ENCODE data around the gene GCNA. TPM values are rescaled to one million over a fixed set of nuclear protein-coding genes. Genes with fewer than 3 reads are reported as not detected.

GCNA gene
- total RNA-seq, 4 donors from 2014 or later = 0.89 to 2.6 (median 1.6) TPM

DNA sequence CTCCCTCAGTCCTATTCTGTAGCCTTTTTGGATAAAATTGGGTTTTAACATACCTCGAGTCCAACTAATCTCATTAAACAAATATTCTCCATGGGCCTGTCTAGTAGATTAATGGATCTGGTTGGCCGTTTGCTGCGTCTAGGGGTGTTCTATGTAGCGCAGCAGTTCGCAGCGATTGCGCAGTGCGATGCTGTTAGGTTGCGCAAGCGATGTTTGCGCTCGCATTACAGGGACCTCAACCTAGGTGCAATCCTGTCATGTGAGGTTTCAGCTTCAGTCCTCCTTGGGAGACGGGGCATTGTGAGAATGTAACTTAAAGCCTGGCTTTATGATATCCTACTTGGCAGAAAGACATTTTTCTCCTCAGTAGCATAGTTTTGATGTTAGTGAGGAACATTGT, 31.4 kb upstream of the GCNA start:
- H3K27ac ChIP-seq = no peak overlapping the region
- H3K4me3 ChIP-seq = no peak overlapping the region
- H3K36me3 ChIP-seq = peaks cover 0 to 42% of the 10 kb centered on the region in 2 donors
- H3K27me3 ChIP-seq = no peaks in the 10 kb centered on the region
- TF ChIP-seq, protein P1, sequence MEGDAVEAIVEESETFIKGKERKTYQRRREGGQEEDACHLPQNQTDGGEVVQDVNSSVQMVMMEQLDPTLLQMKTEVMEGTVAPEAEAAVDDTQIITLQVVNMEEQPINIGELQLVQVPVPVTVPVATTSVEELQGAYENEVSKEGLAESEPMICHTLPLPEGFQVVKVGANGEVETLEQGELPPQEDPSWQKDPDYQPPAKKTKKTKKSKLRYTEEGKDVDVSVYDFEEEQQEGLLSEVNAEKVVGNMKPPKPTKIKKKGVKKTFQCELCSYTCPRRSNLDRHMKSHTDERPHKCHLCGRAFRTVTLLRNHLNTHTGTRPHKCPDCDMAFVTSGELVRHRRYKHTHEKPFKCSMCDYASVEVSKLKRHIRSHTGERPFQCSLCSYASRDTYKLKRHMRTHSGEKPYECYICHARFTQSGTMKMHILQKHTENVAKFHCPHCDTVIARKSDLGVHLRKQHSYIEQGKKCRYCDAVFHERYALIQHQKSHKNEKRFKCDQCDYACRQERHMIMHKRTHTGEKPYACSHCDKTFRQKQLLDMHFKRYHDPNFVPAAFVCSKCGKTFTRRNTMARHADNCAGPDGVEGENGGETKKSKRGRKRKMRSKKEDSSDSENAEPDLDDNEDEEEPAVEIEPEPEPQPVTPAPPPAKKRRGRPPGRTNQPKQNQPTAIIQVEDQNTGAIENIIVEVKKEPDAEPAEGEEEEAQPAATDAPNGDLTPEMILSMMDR (IDR thresholded peaks at IDR 0.05) = no peak
- TF ChIP-seq EP300 (IDR thresholded peaks at IDR 0.05) (no peak), POLR2A (IDR thresholded peaks at IDR 0.05) (no peak), POLR2AphosphoS5 (IDR thresholded peaks at IDR 0.05) (no peak)
- 50 to 67% methylated on average over 1 to 6 of the region's 13 CpGs for WGBS, 2 donors (ENCODE audit: low coverage in 1 of 2)
- H3K4me1 ChIP-seq = peaks cover 0 to 41% (median 8%) of the 10 kb centered on the region in 3 donors
- ATAC-seq = no peak
- no peaks in the 10 kb centered on the region for H3K9me3 ChIP-seq

- Histone ChIP-seq H3K27ac (no peak overlapping the region), H3K4me1 (peaks cover 0 to 36% (median 7%) of the 10 kb centered on the region in 3 donors), H3K9me3 (no peaks in the 10 kb centered on the region), H3K36me3 (peaks cover 0 to 42% of the 10 kb centered on the region in 2 donors), H3K27me3 (no peaks in the 10 kb centered on the region), H3K4me3 (no peak overlapping the region)
- WGBS, 2 donors (ENCODE audit: low coverage in 1 of 2) = 50 to 100% methylated on average over 1 to 5 of the region's 7 CpGs
- TF ChIP-seq EP300 (IDR thresholded peaks at IDR 0.05) (no peak), POLR2A (IDR thresholded peaks at IDR 0.05) (no peak), POLR2AphosphoS5 (IDR thresholded peaks at IDR 0.05) (no peak)
- TF ChIP-seq, protein P1 (IDR thresholded peaks at IDR 0.05) = no peak
- ATAC-seq = no peak
Observed at GRCh38 chrX:71547339-71547738, 30.9 kb upstream of the GCNA start.

- TF ChIP-seq POLR2A (IDR thresholded peaks at IDR 0.05) (no peak), EP300 (IDR thresholded peaks at IDR 0.05) (no peak), POLR2AphosphoS5 (IDR thresholded peaks at IDR 0.05) (no peak)
- TF ChIP-seq, protein P1 (IDR thresholded peaks at IDR 0.05) = no peak
- peaks cover 0 to 10% (median 0%) of the 10 kb centered on the region in 3 donors for H3K4me1 ChIP-seq
- H3K27ac ChIP-seq = no peak overlapping the region
- ATAC-seq = no peak
- H3K9me3 ChIP-seq = no peaks in the 10 kb centered on the region
- peaks cover 0 to 61% of the 10 kb centered on the region in 2 donors for H3K36me3 ChIP-seq
- H3K27me3 ChIP-seq = no peaks in the 10 kb centered on the region
- 62 to 86% methylated on average over 1 of the region's 1 CpG for WGBS, 2 donors (ENCODE audit: low coverage in 1 of 2)
- H3K4me3 ChIP-seq = no peak overlapping the region
Observed at GRCh38 chrX:71549986-71550385, 28.3 kb upstream of the GCNA start.

GRCh38 chrX:71550578-71550977, 27.7 kb upstream of the GCNA start:
- no peaks in the 10 kb centered on the region for H3K27me3 ChIP-seq
- H3K36me3 ChIP-seq = peaks cover 0 to 63% of the 10 kb centered on the region in 2 donors
- 82% methylated on average over 3 of the region's 3 CpGs; no CpG with 5 or more reads in 1 of the 2 donors for WGBS, 2 donors (ENCODE audit: low coverage in 1 of 2)
- no peaks in the 10 kb centered on the region for H3K9me3 ChIP-seq
- H3K4me3 ChIP-seq = no peak overlapping the region
- no peak for TF ChIP-seq POLR2A (IDR thresholded peaks at IDR 0.05)
- TF ChIP-seq, protein P1 (IDR thresholded peaks at IDR 0.05) = no peak
- H3K27ac ChIP-seq = no peak overlapping the region
- ATAC-seq = no peak
- peaks cover 0 to 4% (median 0%) of the 10 kb centered on the region in 3 donors for H3K4me1 ChIP-seq

GRCh38 chrX:71556036-71556435, 22.2 kb upstream of the GCNA start:
- no peak overlapping the region for H3K4me3 ChIP-seq
- ATAC-seq = no peak
- no peaks in the 10 kb centered on the region for H3K4me1 ChIP-seq
- H3K36me3 ChIP-seq = peaks cover 0 to 82% of the 10 kb centered on the region in 2 donors
- no peaks in the 10 kb centered on the region for H3K9me3 ChIP-seq
- no peaks in the 10 kb centered on the region for H3K27me3 ChIP-seq
- 52 to 86% methylated on average over 2 to 3 of the region's 3 CpGs for WGBS, 2 donors (ENCODE audit: low coverage in 1 of 2)
- no peak overlapping the region for H3K27ac ChIP-seq
- TF ChIP-seq POLR2A (IDR thresholded peaks at IDR 0.05) = no peak
- no peak for TF ChIP-seq EP300 (IDR thresholded peaks at IDR 0.05)
- TF ChIP-seq, protein P1 (IDR thresholded peaks at IDR 0.05) = no peak
- no peak for TF ChIP-seq POLR2AphosphoS5 (IDR thresholded peaks at IDR 0.05)

All from gastroesophageal sphincter (tissue), 4 donors.